SK-N-SH treated with all-trans-retinoic acid at 6 μM for 48 hours (cell line): Measurements from ENCODE around the gene GLI3.

Experiments used
- ATAC-seq: fragments of 200-7000 bp; cut with Tn5 transposase; 3 replicates; pipeline ENCODE4 v1.9.1; 2020; ENCODE audit warnings: mild to moderate bottlenecking, moderate library complexity
- ARNTL ChIP-seq: fragments of 450-650 bp; formaldehyde crosslinking; IDR thresholded peaks from 2 replicates; pipeline ENCODE4 v1.5.0; 2020; ENCODE audit warnings: low read depth, mild to moderate bottlenecking, moderate library complexity, borderline replicate concordance
- BACH2 ChIP-seq: fragments of 250-450 bp; sonication (Bioruptor Pico); IDR thresholded peaks from 2 replicates; pipeline ENCODE4 v1.9.0; 2021; ENCODE audit warnings: mild to moderate bottlenecking, borderline replicate concordance
- CREB5 ChIP-seq: fragments of 250-450 bp; sonication (Bioruptor Pico); IDR thresholded peaks from 2 replicates; pipeline ENCODE4 v1.5.1; 2020; ENCODE audit warnings: low read depth, mild to moderate bottlenecking, moderate library complexity
- CSDC2 ChIP-seq: fragments of 250-450 bp; sonication (Bioruptor Pico); IDR thresholded peaks from 2 replicates; pipeline ENCODE4 v1.5.0; 2020; ENCODE audit warnings: mild to moderate bottlenecking, moderate library complexity
- CSRNP3 ChIP-seq: fragments of 250-450 bp; sonication (Bioruptor Pico); IDR thresholded peaks from 2 replicates; pipeline ENCODE4 v1.5.1; 2021; ENCODE audit warnings: mild to moderate bottlenecking, moderate library complexity
- ESRRG ChIP-seq: fragments of 250-450 bp; sonication (Bioruptor Pico); IDR thresholded peaks from 2 replicates; pipeline ENCODE4 v1.6.1; 2021; ENCODE audit warnings: mild to moderate bottlenecking
- ISL1 ChIP-seq: fragments of 250-450 bp; sonication (Bioruptor Pico); IDR thresholded peaks from 2 replicates; pipeline ENCODE4 v2.1.2; 2022; ENCODE audit warnings: mild to moderate bottlenecking, moderate library complexity
- OSR1 ChIP-seq: fragments of 250-450 bp; sonication (Bioruptor Pico); IDR thresholded peaks from 2 replicates; pipeline ENCODE4 v1.8.0; 2022; ENCODE audit warnings: moderate library complexity, mild to moderate bottlenecking, inconsistent platforms
- PPARA ChIP-seq: fragments of 250-450 bp; sonication (Bioruptor Pico); IDR thresholded peaks from 2 replicates; pipeline ENCODE4 v1.5.0; 2020; ENCODE audit warnings: mild to moderate bottlenecking, borderline replicate concordance
- RARB ChIP-seq: fragments of 250-450 bp; sonication (Bioruptor Pico); IDR thresholded peaks from 2 replicates; pipeline ENCODE4 v1.8.0; 2021; ENCODE audit warnings: mild to moderate bottlenecking, moderate library complexity
- SNAI2 ChIP-seq: fragments of 250-450 bp; sonication (Bioruptor Pico); IDR thresholded peaks from 2 replicates; pipeline ENCODE4 v1.5.0; 2020; ENCODE audit warnings: mild to moderate bottlenecking, moderate library complexity
- TCF4 ChIP-seq: fragments of 250-450 bp; sonication (Bioruptor Pico); IDR thresholded peaks from 2 replicates; pipeline ENCODE4 v1.8.0; 2021; ENCODE audit warnings: mild to moderate bottlenecking, moderate library complexity, borderline replicate concordance
- TOX ChIP-seq: fragments of 250-450 bp; sonication (Bioruptor Pico); IDR thresholded peaks from 2 replicates; pipeline ENCODE4 v1.8.0; 2021; ENCODE audit warnings: mild to moderate bottlenecking, moderate library complexity, borderline replicate concordance
- ZC3H10 ChIP-seq: fragments of 250-450 bp; sonication (Bioruptor Pico); IDR thresholded peaks from 2 replicates; pipeline ENCODE4 v1.5.1; 2021; ENCODE audit warnings: mild to moderate bottlenecking, moderate library complexity
- ZFP3 ChIP-seq: fragments of 250-450 bp; sonication (Bioruptor Pico); IDR thresholded peaks from 2 replicates; pipeline ENCODE4 v1.5.0; 2020; ENCODE audit warnings: mild to moderate bottlenecking, moderate library complexity
- ZFP30 ChIP-seq: fragments of 450-650 bp; formaldehyde crosslinking; IDR thresholded peaks from 2 replicates; pipeline ENCODE4 v1.5.0; 2022; ENCODE audit warnings: mild to moderate bottlenecking, moderate library complexity
- ZNF565 ChIP-seq: fragments of 450-650 bp; formaldehyde crosslinking; conservative IDR thresholded peaks from 2 replicates; pipeline ENCODE4 v1.5.0; 2020; ENCODE audit warnings: low read depth, mild to moderate bottlenecking, moderate library complexity
- ZNF70 ChIP-seq: fragments of 450-650 bp; formaldehyde crosslinking; IDR thresholded peaks from 2 replicates; pipeline ENCODE4 v1.5.0; 2020; ENCODE audit warnings: mild to moderate bottlenecking, moderate library complexity
- ZNF8 ChIP-seq: fragments of 450-650 bp; formaldehyde crosslinking; IDR thresholded peaks from 2 replicates; pipeline ENCODE4 v1.5.0; 2020; ENCODE audit warnings: mild to moderate bottlenecking, moderate library complexity
- TF ChIP-seq, protein P1 (sequence below): fragments of 250-450 bp; sonication (Bioruptor Pico); IDR thresholded peaks from 2 replicates; pipeline ENCODE4 v1.5.0; 2020; ENCODE audit warnings: mild to moderate bottlenecking, moderate library complexity
- TF ChIP-seq, protein P2 (sequence below): fragments of 250-450 bp; sonication (Bioruptor Pico); IDR thresholded peaks from 2 replicates; pipeline ENCODE4 v1.8.0; 2021; ENCODE audit warnings: low read depth, mild to moderate bottlenecking, moderate library complexity, borderline replicate concordance

Gene GLI3

GRCh38 chr7:41996381-41997035 is 240.5 kb downstream of the GLI3 start:
- TF ChIP-seq, protein P1, sequence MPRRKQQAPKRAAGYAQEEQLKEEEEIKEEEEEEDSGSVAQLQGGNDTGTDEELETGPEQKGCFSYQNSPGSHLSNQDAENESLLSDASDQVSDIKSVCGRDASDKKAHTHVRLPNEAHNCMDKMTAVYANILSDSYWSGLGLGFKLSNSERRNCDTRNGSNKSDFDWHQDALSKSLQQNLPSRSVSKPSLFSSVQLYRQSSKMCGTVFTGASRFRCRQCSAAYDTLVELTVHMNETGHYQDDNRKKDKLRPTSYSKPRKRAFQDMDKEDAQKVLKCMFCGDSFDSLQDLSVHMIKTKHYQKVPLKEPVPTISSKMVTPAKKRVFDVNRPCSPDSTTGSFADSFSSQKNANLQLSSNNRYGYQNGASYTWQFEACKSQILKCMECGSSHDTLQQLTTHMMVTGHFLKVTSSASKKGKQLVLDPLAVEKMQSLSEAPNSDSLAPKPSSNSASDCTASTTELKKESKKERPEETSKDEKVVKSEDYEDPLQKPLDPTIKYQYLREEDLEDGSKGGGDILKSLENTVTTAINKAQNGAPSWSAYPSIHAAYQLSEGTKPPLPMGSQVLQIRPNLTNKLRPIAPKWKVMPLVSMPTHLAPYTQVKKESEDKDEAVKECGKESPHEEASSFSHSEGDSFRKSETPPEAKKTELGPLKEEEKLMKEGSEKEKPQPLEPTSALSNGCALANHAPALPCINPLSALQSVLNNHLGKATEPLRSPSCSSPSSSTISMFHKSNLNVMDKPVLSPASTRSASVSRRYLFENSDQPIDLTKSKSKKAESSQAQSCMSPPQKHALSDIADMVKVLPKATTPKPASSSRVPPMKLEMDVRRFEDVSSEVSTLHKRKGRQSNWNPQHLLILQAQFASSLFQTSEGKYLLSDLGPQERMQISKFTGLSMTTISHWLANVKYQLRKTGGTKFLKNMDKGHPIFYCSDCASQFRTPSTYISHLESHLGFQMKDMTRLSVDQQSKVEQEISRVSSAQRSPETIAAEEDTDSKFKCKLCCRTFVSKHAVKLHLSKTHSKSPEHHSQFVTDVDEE: no peak
- TF ChIP-seq CREB5: no peak
- TF ChIP-seq ZNF8 (CRISPR knock-in tag): no peak
- TF ChIP-seq ZC3H10 (CRISPR knock-in tag): no peak
- TF ChIP-seq ISL1 (CRISPR knock-in tag): no peak
- TF ChIP-seq ARNTL: no peak
- no peak for TF ChIP-seq CSDC2
- TF ChIP-seq BACH2 (CRISPR knock-in tag): no peak
- no peak for TF ChIP-seq SNAI2 (CRISPR knock-in tag)
- TF ChIP-seq ESRRG (CRISPR knock-in tag): no peak
- no peak for TF ChIP-seq TOX
- peak; percentile 87 for ATAC-seq

- TF ChIP-seq CSRNP3 (no peak), BACH2 (CRISPR knock-in tag) (no peak), PPARA (CRISPR knock-in tag) (no peak), ARNTL (no peak), ZNF8 (CRISPR knock-in tag) (no peak), TCF4 (CRISPR knock-in tag) (no peak), OSR1 (no peak), ZFP30 (CRISPR knock-in tag) (no peak), TOX (no peak), ISL1 (CRISPR knock-in tag) (no peak), ZC3H10 (CRISPR knock-in tag) (no peak), RARB (CRISPR knock-in tag) (no peak), ZFP3 (CRISPR knock-in tag) (no peak), ZNF565 (CRISPR knock-in tag) (no peak), ESRRG (CRISPR knock-in tag) (no peak), ZNF70 (CRISPR knock-in tag) (no peak), CSDC2 (no peak), SNAI2 (CRISPR knock-in tag) (no peak)
- TF ChIP-seq, protein P2, sequence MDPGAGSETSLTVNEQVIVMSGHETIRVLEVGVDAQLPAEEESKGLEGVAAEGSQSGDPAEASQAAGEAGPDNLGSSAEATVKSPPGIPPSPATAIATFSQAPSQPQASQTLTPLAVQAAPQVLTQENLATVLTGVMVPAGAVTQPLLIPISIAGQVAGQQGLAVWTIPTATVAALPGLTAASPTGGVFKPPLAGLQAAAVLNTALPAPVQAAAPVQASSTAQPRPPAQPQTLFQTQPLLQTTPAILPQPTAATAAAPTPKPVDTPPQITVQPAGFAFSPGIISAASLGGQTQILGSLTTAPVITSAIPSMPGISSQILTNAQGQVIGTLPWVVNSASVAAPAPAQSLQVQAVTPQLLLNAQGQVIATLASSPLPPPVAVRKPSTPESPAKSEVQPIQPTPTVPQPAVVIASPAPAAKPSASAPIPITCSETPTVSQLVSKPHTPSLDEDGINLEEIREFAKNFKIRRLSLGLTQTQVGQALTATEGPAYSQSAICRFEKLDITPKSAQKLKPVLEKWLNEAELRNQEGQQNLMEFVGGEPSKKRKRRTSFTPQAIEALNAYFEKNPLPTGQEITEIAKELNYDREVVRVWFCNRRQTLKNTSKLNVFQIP (CRISPR knock-in tag): no peak
- TF ChIP-seq, protein P1: no peak
- TF ChIP-seq, all 23 proteins: peak for 0
- ATAC-seq: no peak
Observed at GRCh38 chr7:41995632-41996271, 241.3 kb downstream of the GLI3 start.
